HG02943 (cell line): ENCODE results near the gene UIMC1.

Source experiments
- ATAC-seq: cut with Tn5 transposase; IDR thresholded peaks from one replicate; pipeline ENCODE4 v1.9.1; 2021; ENCODE audit warnings: mild to moderate bottlenecking, low read depth, moderate library complexity; ENCODE audit not compliant: unreplicated experiment

The UIMC1 gene

GRCh38 chr5:176906126-176906525, 100.5 kb downstream of the UIMC1 start:
- ATAC-seq = no peak

- ATAC-seq = no peak
Observed at GRCh38 chr5:176904276-176904675, 102.3 kb downstream of the UIMC1 start.

GRCh38 chr5:176902911-176903664, 103.5 kb downstream of the UIMC1 start:
- ATAC-seq = no peak

GRCh38 chr5:176902102-176902814, 104.3 kb downstream of the UIMC1 start:
- no peak for ATAC-seq

- ATAC-seq = no peak
Observed at GRCh38 chr5:176901260-176902101, 105.1 kb downstream of the UIMC1 start.

- ATAC-seq = no peak
Observed at GRCh38 chr5:176900780-176901204, 105.8 kb downstream of the UIMC1 start.

- no peak for ATAC-seq
Observed at GRCh38 chr5:176899946-176900779, 106.4 kb downstream of the UIMC1 start.

GRCh38 chr5:176899296-176899891, 107.2 kb downstream of the UIMC1 start, which contains the start of gene HK3:
HK3 (minus strand) TSS chr5:176899346; CDS start chr5:176896159, 3,187 bp downstream.
- no peak for ATAC-seq

GRCh38 chr5:176897263-176897662, 109.3 kb downstream of the UIMC1 start:
- ATAC-seq = no peak

- no peak for ATAC-seq
Observed at GRCh38 chr5:176895831-176896230, 110.7 kb downstream of the UIMC1 start.

- no peak for ATAC-seq
Observed at GRCh38 chr5:176894298-176894697, 112.3 kb downstream of the UIMC1 start.

GRCh38 chr5:176892663-176893062, 113.9 kb downstream of the UIMC1 start:
- no peak for ATAC-seq

GRCh38 chr5:176891331-176891958, 115.1 kb downstream of the UIMC1 start:
- no peak for ATAC-seq

GRCh38 chr5:176890455-176891330, 115.9 kb downstream of the UIMC1 start:
- ATAC-seq = no peak

GRCh38 chr5:176889321-176890280, 117.0 kb downstream of the UIMC1 start:
- ATAC-seq = no peak

- ATAC-seq = no peak
Observed at GRCh38 chr5:176888865-176889165, 117.8 kb downstream of the UIMC1 start.
